HuH-7 (cell line): ENCODE measurements around the gene ITGA7.

ENCODE experiments used
- DNase-seq: peaks from one replicate; pipeline ENCODE4 v3.0.0; 2011; ENCODE audit warnings: low spot score

Gene ITGA7

DNA sequence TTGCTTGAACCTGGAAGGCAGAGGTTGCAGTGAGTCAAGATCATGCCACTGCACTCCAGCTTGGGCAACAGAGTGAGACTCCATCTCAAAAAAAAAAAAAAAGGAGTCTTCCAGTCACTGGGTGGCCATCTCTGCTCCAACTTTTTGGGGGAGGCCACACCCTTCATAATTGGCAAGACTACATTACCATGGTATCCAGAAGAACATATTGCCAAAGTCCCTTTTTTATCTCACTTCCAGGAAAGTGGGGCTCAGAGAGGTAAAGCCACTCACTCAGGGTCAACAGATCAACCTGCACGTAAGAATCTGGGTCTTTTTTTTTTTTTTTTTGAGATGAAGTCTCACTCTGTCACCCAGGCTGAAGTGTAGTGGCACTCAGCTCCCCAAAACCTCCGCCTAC, 26.2 kb upstream of the ITGA7 start:
- no peak for DNase-seq

DNA sequence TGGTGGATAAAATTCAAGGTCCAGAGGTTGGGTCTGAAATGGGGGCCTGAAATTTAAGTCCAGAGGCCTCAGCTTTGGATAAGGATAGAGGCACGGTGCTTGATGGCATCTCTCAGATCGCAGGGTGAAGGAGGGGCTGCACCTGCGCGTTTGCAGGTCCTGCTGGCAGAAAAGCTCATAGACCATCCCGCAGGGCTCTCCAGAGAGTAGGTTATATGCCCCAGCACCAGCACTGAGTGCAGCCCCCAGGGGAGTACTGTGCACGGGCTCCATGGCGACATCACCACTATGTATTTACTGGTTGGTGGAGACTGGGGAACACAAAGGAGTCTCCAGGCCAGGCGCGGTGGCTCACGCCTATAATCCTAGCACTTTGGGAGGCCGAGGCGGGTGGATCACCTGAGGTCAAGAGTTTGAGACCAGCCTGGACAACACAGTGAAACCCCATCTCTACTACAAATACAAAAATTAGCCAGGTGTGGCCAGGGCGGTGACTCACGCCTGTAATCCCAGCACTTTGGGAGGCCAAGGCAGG, 25.4 kb upstream of the ITGA7 start:
- DNase-seq, result no peak

DNA sequence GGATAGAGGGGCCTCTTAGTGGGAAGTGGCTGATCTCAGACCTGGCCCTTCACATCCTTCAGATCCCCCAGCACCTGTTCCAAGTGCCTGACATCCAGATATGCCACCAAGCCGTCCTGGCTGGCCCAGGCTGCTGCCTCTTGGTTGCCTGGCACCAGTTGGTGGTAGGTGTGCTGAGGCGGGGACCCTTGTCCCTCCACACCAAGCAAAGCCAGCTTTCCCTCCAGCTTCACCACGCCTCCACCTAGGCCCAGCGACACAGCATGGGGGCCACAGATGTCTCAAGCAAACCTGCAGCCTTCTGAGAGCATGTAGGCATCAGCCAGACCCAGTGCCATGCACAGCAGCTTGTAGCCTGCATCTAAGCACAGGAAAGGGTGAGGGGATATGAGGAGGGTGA, 24.6 kb upstream of the ITGA7 start:
- no peak for DNase-seq

DNA sequence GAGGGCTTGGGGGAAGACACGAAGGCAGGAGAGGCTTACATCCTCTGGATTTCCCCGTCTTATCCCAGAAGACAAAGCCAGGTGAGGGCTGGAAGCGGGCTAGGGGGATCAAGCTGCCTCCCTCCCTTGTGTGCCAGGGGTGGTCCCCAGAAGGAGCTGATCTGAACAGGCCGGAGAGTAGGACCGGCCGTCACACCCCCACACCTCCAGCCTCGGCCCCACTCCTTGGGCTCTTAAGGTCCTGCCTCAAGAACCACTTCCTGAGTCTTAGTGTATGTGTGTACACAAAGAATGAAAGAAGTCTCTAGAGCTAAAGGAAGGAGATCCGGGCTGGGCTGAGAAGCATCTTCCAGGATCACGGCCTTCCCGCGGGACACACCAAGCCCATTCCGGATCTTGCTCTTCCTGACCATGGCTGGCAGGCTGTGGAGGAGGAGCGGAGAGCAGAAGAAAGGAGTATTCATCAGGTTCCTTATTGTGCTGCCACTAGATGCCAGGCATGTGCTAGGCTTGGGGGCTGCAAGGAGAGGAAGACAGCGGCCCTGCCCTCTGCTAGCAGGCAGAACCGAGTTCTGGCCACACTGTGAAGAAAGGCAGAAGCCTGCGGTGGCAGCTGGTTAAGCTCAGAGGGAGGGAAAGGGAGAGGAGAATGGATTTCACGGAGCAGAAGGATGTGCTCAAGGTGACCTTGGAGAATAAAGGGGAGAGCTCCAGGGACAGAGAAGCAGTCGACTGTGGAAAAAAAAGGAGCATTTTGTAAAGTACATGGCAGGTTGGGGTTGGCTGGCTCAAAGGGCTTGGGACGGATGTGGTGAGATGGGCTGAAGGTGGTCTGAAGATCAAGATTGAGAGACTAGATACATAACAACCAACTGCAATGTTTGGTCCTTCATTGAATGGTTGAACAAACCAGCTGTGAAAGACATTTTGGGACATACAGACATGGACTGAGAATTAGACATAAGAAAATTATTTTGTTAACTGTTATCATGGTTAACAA, 22.4 kb upstream of the ITGA7 start:
- DNase-seq, result no peak

DNA sequence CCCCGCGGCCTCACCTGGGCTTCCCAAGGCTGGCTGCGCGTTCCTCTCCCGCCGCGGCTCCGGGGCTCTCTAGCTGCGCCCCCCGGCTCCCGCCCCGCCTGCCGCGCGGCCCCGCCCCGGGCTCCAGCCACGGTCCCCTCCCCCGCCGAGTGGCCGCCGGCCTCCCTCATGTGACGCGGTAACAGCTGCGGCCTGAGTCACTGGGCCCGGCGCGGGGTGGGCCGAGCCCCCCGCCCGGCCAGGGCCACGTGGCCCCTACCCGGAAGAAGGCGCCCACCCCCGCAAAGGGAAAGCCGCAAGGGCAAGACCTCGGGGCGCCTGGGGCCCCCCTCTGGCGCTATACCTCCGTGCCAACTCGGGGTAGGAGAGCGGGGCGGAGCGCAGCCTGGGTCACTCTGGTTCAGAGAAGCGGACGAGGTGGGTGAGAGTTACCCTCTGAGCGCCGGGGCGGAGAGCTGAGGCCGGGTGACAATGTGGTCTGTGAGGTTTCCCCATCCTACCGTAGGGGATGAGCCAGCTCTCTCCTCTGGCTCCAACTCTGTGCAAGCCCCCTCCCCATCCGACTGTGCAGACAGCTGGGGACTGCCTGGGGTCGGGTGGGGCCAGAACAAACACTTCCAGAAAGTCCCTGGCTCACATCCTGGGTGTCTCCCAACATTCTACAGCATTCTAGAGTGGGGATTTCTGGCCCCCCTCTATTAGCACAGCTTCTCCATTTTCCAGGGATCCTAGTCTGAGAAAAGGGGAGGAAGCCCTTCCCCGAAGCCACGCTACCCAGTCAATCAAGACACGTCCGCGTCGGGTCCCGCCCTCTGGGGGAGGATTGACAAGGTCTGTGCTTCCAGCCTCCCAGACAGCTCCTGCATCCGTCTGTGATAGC, 21.5 kb upstream of the ITGA7 start, which contains the start of gene CD63:
Gene CD63 (minus strand): TSS at position 71 of the 880 bp plus-strand sequence. CDS start 668 bp downstream, outside the sequence.
- peak; percentile 96 for DNase-seq

DNA sequence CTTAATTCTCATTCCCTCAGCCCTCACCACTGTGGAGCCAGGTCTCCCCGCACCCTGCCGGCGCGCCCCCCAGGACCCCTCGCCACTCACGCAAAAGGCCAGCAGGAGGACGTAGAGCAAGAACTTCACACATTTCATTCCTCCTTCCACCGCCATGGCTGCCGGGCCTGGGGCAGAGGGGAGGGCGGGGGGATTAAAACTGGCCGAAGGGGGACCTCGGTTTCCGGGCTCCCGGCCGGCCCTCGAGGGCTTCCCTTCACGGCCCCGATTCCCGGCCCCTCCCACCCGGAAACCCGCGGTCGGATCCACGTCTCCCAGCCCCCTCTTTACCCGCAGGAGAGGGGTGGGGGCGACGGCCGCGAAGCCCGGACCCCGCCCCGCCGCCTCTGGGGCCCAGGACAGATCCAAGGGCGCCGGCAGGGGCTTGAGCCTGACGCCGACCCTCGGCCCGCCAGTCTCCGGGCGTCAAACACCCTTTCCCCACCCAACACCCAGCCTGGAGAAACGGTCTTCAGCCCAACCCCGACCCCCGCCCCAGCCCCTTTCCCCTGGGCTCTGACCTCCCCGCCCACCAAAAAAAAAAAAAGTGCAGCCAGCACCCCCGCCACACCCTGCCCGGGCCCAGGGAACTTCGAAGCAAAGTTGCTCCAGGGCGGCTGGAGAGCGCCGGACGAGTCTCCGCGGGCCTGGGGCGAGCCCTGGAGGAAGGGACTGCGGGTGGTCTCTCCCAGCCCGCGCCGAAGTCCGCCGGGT, 20.7 kb upstream of the ITGA7 start:
- DNase-seq, result no peak

DNA sequence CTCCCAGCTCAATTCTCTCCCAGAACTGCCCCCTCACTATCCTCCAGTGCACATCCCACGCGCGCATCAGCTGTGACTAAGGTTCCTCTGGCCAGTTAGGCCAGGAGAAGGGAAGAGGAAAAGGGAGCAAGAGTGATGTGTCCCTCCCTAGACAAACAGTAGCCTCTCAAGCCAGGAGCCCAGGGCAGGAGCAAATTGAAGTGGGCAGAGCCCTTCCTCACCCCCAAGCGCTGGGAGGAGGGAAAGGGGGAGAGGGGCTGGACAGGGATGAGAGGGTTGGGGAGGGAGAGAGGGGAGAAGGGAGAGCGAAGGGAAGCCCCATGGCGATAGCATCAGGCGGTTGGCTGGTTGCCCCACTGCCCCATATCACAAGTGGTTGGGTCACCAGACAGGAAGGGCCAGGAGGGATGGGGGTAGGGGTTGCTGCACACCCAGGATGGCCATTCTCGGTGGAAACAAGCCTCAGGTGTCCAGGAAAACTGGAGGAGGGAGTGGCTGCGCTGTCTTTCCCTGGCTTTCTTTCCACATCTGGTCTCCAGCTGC, 20.0 kb upstream of the ITGA7 start:
- DNase-seq, result no peak

DNA sequence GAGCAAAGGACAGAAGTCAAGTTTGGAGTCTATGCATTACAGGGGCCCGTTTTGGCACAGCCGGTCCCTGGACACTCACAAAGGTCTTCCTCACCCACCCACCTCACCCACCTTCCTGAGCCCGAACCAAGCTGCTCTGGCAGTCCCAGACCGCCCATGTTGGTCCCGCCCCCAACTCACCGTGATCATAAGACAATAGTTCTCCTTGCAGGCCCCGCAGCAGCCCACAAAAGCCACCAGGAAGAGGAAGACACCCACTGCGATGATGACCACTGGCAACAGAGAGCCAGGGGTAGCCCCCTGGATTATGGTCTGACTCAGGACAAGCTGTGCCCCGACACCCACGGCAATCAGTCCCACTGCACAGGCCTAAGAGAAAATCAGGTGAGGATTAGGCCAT, 19.3 kb upstream of the ITGA7 start:
- no peak for DNase-seq

DNA sequence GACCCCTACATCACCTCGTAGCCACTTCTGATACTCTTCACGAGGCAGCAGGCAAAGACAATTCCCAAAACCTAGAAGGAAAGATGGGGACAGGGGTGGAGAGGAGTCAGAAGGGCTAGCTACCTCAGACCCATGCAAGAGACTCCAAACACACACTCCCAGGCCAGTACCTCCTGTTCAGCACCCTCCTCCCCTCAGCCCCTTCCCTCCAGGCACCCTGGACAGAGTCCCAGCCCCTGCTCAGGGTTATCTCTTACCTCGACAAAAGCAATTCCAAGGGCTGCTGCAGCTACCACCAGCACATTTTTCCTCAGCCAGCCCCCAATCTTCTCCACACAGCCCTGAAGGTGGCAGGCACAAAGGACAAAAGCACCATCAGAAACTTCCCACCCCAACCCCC, 17.9 kb upstream of the ITGA7 start:
- no peak for DNase-seq

DNA sequence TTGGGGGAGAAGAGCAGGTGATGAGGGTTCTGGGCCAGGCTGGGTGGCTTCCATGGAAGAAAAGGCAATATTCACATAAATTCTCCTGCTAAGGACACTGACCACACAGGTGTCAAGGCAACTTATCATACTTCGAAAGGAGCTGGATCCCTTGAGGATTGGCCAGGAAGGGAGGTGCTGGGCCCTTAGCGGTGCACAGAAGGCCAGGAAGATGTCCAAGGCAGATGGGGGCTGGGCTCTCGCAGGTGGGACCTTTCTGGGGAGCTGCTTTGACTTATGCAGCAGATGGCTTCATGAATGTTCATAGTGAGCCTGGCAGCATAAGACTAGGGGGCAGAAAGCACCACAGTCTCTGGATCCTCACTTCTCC, 17.2 kb upstream of the ITGA7 start:
- no peak for DNase-seq

DNA sequence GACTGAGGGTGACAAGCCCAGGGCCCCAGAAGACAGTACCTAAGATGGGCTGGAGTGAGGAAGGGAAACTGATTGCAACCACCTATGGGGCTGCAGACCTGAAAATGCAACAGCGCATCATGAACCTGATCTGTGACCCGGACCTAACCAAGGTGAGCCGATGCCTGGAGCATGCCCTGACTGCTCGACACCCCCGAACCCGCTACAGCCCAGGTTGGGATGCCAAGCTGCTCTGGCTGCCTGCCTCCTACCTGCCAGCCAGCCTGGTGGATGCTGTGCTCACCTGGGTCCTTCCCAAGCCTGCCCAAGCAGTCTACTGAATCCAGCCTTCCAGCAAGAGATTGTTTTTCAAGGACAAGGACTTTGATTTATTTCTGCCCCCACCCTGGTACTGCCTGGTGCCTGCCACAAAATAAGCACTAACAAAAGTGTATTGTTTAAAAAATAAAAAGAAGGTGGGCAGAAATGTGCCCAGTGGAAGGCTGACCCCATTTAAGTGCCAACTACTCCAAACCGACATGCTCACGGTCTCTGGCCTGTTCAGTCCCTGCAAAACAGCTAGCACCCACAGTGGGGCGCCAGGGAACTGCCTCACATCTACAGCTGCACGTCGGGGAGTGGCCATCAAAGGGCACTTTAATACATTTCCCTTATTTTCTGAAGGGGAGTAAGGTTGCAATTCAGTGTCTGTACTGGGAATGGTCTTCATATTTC, 16.7 kb upstream of the ITGA7 start:
- DNase-seq, result peak; percentile 77

DNA sequence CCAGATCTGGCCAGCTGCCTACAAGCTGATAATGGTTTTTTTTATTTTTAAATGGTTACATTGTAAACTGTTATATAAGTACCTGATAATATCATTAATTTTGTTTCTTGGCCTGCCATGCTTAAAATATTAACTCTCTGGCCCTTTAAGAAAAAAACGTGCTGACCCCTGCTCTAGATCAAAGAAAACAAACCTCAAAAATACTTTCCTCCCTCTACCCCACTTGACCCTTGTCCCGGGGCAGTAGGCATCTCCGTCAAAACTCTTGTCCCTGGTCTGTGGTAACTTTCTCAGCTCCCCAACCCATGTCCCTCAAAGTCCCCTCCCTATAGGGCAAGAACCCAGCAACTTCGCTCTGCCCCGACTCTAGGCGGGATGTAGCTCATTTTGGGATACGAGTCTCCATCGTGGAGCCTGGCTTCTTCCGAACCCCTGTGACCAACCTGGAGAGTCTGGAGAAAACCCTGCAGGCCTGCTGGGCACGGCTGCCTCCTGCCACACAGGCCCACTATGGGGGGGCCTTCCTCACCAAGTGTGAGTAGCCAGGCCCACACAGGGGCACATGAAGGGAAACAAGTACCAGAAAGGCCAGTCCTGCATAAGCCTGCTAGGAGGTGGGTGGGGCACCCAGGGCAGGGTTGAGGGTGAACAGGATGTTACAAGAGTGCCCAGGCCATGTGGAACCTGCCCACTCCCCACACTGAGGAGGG, 16.0 kb upstream of the ITGA7 start:
- DNase-seq, result no peak

DNA sequence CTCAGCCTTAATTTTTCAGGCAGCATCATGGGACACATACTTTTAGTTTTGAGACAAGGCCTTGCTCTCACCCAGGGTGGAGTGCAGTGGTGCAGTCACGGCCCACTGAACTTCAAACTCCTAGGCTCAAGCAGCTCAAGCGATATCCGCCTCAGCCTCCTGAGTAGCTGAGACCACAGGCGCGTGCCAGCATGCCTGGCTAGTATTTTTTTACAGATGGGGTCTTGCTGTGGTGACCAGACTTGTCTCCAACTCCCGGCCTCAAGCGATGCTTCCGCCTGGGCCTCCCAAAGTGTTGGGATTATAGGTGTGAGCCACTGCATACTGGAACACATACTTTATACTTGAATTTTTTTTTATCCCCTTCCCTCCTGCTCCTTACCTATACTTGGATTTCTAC, 15.2 kb upstream of the ITGA7 start:
- DNase-seq, result no peak

DNA sequence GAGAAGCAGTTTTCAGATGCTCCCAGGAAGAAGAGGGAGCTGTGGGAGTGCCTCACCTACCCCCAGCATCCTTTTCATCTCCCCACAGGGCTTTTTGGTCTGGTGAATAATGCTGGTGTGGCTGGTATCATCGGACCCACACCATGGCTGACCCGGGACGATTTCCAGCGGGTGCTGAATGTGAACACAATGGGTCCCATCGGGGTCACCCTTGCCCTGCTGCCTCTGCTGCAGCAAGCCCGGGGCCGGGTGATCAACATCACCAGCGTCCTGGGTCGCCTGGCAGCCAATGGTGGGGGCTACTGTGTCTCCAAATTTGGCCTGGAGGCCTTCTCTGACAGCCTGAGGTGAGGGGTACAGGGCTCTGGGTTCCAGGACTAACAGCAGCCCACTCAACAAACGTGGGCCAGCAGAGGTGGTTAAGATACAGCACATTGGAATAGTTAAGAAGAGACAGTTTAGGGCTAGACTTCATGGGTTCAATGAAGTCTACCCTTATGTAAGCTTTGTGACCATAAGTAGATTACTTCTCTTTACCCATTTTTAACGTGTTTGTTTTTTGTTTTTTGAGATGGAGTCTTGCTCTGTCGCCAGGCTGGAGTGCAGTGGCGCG, 14.0 kb upstream of the ITGA7 start:
- DNase-seq, result no peak

DNA sequence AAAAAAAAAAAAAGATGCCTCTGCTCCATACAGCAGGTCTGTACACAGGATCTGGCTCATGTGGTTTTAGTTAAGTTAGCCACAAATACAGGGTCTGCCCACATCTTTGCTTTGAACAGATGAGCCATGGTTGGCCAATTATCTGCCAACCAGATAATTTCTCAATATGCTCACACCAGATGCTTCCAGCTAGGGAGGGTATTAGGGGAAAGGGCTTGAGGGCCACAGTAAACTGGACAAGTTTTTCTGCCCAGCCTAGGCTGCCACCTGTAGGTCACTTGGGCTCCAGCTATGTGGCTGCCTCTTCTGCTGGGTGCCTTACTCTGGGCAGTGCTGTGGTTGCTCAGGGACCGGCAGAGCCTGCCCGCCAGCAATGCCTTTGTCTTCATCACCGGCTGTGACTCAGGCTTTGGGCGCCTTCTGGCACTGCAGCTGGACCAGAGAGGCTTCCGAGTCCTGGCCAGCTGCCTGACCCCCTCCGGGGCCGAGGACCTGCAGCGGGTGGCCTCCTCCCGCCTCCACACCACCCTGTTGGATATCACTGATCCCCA, 13.3 kb upstream of the ITGA7 start:
- DNase-seq, result peak; percentile 71

DNA sequence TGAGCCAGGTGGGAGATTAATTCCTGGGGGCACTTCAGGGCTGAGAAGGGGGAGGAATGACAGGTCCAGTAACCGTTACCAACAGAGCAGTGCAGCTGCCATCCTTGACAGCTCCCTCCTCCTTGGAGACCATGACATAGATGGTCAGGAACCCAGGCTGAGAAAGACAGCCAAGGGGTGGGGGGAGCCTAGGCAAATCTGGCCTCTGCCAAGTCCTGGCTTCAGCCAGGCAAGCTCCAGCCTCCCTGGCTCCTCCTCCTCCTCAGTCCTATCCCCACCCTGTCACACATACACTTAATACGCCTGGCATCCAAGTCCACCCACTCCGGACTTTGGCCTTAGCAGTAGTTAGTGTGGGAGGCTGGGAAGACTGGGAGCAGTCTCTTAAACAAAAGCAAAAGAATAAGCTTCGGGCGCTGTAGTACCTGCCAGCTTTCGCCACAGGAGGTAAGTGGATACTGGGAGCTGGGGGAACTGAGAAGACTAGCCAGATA, 12.4 kb upstream of the ITGA7 start, which contains the start of gene RDH5:
Gene RDH5 (plus strand): TSS at position 323 of the 494 bp plus-strand sequence. CDS start 792 bp downstream, outside the sequence.
- DNase-seq, result peak; percentile 87

DNA sequence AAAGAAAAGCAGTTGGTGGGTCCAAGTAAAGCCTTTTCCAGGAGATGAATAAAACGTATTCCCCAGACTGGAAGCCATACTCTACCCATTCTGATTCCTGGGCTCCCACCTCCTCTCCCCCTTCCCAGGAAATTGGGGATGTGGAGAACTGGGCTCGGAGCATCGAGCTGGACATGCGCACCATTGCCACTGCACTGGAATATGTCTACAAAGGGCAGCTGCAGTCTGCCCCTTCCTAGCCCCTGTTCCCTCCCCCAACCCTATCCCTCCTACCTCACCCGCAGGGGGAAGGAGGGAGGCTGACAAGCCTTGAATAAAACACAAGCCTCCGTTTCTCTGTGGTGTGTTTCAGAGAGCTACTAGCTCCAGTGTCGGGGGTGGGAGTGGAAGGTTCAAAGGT, 11.7 kb upstream of the ITGA7 start:
- DNase-seq, result no peak

DNA sequence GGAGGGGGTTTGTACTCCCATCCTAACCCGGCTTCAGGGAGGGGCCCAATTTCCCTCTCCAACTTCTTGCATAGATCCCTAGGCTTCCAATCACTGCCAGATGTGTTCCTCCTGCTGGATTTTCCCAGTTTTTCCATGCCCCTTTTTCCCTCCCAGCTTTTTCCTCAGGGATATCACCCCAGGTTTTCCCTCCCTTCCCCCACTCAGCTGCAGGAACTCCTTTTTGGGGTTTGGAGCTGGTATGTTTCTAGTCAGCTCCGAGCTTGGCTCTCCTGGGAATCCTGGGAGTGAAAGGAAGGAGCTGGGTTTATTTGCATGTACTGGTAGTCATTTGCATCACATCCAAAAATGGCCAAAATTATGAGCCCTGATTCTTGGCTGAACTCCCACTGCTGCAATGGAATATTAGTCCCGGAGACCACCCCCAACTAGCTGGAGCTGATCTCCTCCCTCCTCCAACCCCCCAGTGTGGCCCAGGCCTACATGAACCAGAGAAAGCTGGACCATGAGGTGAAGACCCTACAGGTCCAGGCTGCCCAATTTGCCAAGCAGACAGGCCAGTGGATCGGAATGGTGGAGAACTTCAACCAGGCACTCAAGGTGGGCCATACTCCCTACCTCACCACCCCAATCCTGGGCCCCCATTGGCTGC, 11.0 kb upstream of the ITGA7 start:
- DNase-seq, result no peak

DNA sequence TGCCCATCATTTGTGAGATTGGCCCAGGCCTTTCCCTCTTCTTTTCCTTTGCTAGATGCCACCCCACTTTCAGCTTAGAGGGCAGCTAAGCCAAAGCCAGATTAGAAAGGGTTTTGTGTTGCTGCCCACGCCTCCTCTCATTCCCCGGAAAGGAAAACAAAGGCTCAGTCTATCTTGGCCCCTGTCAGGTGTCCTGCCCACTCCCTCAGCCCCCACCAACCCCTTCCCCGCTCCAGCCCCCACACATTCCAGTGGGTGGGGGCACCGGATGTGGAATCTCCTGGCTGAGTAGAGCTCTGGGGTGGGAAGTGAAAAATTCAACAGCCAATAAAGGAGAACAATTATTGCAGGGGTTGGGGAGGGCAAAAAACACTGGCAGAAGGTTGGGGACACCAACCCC, 10.3 kb upstream of the ITGA7 start:
- no peak for DNase-seq
